Superior temporal gyrus (tissue), 1 donor: ENCODE measurements around the gene ADARB1.

Experiments used
- DNase-seq: peaks from one replicate; pipeline ENCODE4 v3.0.0-alpha.2; 2016; ENCODE audit errors: extremely low spot score

ADARB1 gene

DNA sequence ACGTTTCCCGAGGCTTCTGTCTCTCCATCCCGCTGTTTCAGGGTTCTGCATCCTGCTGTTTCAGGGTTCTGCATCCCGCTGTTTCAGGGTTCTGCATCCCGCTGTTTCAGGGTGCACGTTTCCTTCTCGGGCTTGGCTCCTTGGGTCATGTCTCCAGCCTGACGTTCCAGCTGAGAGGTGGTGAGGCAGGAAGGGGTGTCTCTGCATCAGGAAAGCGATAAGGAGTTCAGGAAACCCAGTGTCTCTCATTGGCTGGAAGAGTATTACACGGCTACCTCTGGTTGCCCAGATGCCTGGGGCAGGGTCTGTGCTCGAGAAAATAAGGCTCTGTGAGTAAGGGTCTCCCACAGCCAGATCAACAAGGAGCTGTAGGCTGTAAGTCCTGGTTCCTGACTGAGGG is 21.1 kb downstream of the ADARB1 start:
- DNase-seq: no peak

DNA sequence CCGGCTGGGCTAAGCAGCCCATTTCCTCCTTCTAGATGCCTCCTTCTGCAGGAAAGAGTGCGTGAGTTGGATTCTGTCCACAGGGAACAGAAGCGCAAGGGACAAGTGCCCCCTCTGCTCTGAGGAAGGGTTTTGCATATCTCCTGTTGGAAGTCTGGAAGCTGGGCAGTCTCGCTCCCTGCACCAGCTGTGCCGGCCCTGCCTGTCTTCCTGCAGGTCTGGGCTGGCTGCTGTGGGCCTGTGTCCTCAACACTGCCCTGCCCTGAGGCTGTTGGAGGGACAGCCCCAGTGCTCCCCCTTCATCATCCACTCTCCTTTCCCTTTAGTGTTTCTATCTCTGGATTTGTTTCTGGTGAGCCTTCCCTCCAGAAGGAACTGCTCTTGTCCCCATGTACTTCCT is 21.8 kb downstream of the ADARB1 start:
- DNase-seq: no peak

DNA sequence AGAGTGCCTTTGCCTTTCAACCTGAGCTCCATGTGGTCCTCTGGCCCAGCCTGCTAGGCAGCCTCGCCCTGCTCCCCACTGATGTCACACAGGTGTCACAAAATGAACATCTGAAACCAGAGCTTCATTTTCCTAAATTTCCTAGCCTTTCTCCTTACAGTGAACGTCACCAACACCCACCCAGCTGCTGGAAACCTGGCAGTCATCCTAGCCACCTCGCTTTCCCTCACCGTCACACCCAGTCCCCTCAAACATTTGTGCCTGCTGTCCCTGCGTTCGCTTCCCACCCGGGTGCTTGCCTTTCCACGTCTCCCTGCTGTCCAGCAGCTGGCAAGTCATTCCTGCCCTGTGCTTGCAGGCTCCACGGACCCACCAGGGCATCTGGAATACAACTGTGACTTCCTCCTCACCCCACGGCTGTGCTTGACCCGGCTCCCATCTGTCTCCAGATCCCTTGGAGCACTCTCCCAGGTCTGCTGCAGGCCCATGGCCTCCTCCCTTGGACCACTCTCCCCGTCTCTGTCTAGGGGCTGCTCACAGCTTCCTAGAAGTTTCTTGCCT is 23.5 kb downstream of the ADARB1 start:
- DNase-seq: no peak

DNA sequence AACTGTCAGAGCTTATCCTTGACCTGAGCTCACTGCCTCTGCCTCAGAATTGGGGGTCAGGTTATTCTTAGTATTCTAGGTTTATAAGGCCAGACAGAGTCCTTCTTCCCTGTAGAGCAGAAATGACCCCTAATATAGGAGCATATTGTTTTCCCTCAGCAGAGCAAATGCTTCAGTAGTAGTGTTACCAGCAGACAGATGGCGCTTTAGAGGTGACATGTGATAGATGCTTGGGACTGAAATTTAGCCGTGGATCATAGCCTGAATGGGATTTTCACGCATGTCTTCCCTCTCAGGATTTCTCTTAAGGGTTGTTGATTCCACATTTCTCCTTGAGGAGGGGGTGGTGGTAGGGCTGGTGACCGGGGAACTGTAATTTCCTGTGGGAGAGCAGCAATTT is 24.5 kb downstream of the ADARB1 start:
- DNase-seq: no peak

DNA sequence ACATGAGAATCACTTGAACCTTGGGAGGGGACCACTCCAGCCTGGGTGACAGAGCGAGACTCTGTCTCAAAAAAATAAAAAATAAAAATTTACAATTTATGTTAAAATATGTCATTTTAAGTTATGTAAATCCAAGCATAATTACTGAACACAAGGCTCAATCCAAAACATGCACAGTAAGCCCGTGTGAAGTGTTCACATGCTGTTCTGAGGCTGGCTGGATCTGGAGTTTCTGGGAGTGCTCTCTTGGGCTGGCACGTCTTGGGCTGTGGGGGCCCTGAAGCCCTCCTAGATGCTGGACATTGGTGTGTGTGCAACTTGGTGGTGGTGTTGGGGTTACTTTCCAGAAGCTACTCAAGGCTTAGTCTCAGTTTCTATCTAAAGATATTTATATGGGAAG is 25.2 kb downstream of the ADARB1 start:
- DNase-seq: no peak

DNA sequence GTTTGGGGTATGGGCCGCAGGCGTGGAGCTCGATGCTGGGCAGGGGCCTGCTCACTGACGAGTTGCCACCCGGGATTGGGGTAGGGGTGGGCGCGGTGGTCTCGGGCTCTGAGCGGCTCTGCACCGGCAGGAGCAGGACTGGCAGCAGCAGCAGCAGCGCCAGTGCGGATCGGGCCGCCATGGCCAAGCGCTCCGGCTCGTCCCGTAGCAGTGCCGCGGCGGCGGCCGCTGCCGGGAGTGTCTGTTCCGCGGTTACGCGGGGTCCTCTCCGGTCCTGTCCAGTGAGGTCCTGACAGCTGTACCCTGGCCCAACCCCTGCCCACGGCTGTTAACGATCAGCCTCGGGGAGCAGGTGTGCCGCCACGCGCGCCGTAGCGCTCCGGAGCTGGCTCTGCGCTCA is 26.5 kb downstream of the ADARB1 start:
- DNase-seq: no peak

DNA sequence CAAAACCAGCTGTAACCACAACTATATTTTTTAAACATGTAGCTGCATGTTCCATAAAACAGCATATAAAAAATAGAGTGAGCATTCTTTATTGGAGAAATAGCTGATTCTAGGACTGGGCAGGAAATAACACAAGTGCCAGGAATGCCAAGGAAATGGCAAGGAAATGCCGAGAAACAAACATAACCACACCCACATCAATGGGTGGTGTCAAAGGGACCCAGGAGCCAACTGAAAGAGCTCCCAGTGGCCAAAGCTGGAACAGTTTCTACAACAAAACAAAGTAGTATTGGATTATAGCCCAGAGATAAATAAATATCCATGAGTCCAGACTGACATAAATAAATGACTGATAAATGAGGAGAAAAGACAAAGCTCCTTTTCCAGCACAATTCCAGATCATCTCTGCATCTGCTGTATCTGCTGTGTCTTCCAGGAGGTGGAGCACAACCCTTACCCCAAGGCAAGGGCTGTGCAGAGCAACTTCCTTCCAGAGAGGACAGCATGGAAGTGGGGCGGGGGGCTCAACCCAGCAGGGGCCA is 28.1 kb downstream of the ADARB1 start:
- no peak for DNase-seq

DNA sequence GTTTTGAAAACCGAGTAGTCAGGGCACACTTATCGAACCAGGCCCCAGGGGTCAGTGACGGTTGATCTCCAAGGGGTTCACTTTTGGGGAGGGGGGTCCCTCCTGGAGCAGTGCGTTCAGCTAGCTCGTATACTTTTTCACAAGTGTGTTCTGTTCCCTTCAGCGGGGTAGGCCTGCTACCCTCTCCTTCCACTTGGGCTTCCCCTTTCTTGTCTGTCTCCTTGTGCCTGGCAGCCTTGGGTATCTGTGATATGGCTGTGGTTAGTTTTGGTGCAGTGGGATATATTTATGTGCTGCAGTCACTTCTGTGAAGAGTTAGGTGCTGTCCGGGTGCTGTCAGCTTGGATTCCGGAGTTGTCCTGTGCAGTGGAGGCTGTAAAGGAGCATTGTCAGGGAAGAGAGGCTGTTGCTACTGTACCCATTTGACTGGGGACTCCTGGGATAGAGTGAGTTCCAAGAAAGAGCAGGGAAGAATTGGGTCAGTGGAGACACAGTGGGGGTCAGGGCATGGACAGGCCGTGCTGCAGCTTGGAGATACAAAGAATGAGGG is 29.7 kb downstream of the ADARB1 start:
- no peak for DNase-seq

DNA sequence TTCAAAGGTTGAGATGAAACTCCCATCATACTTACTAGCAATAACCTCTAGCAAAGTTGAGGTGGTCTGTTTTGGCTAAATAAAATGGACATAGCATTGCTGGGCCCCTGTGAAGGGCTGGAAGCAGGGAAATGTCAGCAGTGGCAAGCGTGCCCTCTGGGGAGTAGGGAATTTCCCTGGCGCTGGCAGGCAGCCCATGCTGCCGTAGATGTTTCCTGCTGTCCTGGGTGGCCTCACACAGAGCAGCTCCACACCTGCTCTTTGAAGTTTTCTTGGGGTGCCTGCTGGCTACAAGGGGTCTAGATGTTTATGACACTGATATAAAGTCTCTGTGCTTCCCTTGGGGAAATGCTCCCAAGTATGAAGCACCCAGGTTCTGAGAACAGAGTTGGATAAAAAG is 30.2 kb downstream of the ADARB1 start:
- no peak for DNase-seq

DNA sequence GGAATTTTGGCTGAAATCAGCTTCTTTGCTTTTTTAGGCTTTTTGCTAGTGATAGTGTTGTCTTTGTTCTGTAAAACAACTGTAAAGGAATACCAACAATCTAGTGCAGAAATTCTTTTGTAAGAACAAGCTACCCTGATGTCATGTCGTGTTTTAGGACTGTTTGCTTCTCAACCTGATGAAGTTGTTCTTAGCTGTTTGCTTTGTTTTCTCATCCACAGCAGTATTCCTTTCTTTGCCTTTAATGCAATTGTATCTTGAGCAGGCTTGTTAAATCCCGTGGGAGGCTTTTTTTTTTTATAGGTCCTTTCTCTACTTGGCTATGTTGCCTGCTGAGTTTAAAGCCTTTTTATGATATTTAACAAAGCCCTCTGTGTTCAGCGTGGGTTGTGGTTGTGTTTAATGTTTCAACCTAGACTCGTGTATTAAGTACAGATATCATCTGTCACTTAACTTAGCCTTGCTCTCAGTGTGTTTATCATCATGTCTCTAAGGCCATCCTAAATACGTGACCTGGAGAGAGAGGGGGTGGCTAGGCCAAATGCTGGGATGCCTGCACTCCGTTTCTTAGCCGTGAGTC is 31.6 kb downstream of the ADARB1 start:
- DNase-seq: no peak

DNA sequence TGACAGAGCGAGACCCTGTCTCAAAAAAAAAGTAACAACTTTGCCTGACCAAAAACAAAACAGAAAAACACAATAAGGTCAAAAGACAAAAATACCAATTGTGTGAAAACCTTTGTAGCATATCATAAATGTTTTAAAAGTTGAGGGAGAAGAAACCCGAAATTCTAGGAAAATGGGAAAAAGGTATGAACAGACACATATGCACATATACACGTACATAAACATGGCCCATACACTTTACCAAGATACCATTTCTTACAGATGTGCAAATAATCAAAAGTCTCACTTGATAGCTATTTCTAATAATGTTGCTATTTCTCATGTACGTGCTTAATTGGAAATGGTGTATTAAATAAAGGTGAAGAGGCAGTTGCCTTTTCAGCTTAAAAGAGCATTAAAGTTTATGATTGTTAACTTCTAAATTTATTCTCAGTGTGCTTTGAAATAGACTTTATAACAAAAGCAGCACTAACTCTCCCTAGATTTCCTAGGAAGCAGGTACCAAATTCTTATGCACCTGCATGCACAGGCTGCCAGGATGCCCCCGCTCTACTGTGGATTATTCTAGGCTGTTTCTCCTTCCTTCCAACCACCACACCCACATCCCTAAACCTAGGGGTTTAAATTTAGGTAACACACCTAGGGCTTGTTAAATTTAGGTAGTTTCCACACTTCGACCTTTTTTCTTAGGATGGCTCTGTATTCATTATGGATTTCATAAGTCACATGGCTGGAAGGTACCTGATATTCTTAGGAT is 33.8 kb downstream of the ADARB1 start:
- no peak for DNase-seq

DNA sequence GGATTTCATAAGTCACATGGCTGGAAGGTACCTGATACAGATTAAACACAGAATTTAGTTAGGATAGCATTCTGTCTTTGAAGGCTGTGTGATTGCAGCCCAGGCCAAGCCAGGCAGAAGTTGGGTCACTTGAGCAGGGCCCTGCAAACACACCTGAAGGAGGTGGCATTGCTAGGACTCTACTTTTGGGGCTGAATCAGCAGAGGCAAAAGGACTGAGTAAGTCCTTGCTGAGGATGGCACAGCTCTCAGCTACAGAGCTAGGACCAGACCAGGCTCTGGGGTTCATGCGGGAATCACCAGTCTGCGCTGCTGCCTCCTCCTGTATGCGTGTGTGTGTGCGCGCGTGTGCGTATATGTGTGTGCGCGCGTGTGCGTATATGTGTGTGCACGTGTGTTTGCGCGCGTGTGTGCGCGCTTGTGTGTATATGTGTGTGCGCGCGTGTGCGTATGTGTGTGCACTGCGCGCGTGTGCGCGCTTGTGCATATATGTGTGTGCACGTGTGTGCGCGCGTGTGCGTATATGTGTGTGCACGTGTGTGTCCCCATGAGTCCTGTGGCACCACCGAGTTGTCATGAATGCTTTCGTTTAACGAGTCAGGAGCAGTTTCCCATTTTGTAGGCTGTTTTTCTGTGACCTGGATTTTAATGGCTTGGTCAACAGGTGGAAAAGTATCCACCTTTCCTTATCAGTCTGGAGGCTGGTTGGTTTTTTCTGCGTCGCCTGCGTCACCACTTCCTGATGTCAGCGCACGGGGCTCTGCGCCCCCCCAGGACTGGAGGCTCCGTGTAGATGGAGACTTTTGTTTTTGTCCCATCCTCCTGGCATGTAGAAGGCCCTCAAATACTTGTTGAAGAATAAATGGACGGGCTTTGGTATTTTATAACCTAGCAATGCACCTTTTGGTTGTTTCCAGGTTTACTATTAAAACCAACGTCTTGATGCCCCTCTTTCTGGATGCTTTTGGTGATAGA is 34.7 kb downstream of the ADARB1 start:
- no peak for DNase-seq

DNA sequence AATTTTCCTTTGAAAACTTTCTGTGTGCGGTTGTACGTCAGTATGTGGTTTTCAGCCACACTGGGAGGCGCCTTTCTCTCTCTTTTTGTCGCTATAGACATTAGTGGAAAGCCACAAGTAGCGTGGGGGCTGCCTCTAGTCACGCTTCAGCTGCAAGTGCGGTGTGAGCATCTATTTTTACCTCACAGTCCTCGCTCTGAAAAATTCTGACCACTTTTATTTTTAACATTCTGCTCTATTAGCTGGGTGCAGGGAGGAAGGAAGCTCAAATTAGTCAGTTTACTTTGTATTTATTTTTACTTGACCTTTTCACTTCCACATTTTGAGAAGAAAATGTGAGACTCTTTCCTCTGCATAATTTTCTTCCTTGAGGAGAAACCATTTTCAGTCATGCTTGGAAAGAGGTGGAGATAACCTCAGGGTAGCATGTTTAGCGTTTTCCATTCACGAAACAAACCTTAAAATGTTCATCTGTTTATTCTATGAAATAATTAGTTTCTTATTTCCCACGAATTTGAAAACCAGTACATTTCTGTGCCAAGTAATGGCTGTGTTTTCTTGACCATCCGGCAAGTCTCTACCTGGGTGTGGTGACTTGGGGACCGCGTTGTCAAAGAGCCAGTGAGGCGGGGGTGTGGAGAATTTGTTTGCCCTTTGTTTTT is 35.6 kb downstream of the ADARB1 start:
- DNase-seq: peak; percentile 44

DNA sequence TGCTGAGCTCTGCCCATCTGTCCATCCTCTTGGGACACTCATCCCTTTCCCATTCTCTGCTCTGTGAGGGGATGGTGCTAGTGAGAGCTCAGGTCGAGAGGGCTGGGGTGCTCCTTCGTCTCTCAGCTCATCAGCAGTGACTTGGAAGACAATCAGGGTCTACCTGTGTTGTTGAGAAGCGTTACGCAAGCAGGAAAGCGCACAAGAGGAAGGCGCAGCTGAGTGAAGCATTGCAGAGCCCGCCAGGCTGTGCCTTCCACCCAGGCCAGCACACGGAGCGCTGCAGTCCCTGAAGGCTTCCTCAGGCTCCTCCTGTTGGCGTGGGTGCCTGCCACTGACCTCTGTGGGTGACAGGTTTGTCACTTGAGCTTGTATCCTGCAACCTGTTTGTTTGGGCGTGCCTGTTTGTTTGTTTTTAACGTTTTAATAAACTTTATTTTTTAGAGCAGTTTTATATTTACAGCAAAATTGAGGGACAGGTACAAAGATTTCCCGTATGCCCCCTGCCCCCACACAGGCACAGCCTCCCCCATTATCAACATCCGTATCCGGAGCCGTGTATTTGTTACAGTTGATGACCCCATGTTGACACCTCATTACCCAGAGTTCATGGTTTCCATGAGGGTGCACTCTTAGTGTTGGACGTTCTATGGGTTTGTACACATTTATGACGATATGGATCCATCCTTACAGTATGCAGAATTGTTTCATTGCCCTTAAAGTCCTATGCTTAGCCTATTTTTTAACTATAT is 36.7 kb downstream of the ADARB1 start:
- DNase-seq: no peak

DNA sequence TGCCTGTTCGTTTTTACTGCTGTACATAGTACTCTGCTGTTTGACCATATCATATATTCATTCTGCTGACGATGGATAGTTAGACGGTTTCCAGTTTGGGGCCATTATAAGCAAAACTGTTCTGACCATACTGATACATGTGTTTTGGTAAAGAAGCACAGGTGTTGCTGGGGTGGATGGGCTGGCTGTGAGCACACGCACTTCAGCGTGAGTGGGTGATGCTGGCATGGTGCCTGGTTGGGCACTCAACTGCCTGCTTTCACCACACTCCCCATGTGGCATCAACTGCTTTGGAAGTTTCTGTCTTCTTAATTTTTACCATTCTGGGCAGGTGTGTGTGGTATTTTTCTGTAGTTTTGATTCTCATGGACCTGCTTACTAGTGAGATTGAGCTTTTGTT is 37.3 kb downstream of the ADARB1 start:
- no peak for DNase-seq

DNA sequence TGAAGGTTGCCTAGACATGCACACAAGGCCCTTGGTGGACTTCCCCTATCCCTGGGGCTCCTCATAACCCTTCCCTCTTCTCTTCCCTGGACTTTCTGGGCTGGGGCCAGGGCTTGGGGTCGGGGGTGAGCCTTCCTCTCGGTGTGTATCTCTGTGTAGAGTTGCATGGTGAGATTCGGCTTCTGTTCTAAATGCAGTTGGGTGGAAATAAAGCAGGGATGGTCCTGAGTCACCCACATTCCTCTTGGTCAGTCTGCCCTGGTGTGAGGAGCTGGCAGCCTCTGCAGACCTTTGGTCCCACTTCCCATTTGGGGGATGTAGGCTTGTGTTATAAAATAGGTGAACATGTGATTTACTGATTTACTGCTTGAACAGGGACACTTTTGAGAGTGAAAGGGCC is 38.0 kb downstream of the ADARB1 start:
- DNase-seq: no peak

DNA sequence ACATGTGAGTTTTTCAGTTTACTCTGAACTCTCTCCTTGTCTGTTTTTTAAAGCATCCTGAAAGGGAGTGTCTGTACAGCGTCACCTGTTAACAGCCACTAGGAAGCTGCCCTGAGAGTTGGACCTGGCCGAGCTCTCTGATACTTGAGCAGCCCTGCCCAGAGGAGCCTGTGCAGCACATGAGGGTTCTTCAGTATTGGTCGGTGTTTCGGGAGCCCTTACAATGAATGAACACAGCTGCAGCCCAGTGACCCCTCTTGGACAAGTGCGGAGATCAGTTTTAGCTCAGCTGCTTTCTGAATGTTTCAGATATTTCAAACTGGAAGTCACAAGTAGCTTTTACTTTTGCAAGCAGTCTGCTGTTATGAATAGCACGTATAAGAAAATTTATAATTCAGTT is 39.2 kb downstream of the ADARB1 start:
- no peak for DNase-seq

DNA sequence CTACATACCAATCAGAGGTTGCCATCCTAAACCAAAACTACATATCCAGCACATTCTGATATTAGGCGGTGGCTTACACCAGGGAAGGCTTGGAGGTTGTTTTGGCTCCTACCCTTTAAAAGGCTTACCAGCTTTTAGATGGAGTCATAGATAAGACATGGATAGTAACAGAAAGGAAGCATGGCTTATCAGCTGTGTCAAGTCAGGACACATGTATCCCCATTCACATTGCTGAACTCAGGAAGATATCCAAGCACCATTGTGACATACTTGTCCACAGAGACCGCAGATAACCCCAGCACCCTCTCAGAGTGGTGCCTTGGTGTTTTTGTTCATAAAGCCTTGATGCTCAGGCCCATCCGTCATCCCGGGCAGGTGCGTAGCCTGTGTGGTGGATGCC is 39.7 kb downstream of the ADARB1 start:
- no peak for DNase-seq

DNA sequence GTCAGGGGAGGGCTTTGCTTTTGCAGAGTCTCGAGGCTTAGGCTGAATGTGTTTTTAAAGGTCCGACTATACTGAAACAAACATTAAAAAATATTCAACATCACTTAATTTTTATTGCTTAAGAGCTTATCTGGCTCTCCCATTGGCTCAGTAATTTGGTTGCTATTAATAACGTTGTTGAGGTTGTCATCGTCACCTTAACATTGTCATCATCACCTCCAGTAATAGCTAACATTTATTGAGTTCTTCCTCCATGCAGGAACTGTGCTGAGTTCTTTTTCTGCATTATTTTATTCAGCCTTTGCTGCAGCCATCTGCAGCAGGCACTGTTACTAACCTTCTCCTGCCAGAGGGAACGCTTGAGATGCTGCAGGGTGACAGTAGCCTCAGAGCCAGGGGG is 40.1 kb downstream of the ADARB1 start:
- no peak for DNase-seq

DNA sequence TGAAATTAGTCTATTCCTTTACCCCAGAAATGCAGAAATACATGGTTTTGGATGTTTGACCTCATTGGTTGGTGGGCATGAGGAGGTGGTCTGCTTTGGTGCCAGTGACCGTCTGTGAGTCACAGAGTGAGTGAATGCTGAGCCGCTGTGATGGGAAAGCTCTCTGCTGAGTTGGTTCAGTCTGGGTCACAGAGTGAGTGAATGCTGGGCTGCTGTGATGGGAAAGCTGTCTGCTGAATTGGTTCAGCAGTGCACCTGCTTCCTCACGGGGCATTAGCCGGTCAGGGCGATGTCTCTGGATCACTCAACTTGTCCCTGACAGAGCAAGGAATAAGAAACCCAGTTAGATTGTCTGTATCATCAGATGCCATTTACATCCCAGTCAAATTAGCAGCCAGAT is 40.8 kb downstream of the ADARB1 start:
- DNase-seq: no peak

DNA sequence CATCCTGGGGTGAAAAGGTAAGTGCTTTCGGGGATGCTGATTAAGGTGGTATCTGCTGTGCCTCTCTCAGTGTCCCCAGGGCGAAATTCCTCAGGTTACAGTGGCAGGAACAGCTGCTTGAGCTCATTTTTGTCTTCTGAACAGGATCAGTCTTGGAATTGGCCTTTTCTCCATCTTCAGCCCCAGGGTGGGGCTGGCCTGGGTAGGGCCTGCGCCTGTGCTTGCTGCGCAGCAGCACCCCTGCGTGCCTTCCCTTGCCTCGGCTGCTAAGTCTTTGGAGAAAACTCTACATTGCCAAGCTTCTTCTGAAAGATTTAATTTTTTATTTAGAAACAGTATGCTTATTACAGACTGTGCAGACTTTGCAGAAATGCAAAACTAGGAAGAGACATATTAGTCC is 41.7 kb downstream of the ADARB1 start:
- no peak for DNase-seq
